Measurements from ENCODE around the gene DCST2.
A peak's percentile ranks its signal among the peaks of the same experiment; 100 is the strongest.

The DCST2 gene

DNA sequence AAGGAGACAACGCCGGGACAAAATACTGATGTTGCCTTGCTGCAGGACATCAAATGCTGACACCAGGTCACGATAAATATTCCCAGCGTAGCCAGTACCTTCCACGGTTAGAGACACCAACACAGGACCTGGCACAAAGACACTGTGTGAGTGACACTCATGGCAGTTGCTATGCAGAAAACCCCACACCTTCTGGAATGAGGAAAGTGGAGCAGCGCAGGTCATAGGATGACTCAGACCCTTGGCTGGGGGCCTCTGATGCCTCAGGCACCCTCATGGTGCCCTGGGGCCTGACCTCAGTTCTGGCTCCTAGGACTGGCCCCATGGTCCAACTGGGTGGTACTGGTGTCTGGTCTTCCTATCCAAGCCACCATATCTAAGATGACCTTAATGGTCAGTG, 7.0 kb downstream of the DCST2 start:
- DNase-seq (ENCODE audit: low read depth in 2 of 2): no peak

DNA sequence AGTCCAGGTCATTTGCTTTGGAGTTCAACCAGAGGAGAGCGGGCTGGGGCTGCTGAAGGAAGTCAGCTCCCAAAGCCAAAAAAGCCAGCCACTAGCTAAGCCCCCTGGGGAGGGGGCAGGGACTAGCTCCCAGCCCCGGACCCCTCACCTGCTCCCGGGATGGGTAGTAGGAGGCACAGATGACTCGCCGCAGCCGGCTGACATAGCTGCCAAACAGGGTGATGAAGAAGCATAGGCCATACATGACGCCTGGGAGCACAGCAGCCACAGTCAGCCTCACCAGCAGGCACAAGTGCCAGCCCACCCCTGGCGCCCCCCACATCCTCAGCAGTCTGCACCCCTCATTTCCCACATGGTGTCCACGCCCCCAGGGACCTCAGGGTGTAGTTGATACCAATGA, 7.4 kb downstream of the DCST2 start:
- DNase-seq (ENCODE audit: low read depth in 2 of 2): no peak

DNA sequence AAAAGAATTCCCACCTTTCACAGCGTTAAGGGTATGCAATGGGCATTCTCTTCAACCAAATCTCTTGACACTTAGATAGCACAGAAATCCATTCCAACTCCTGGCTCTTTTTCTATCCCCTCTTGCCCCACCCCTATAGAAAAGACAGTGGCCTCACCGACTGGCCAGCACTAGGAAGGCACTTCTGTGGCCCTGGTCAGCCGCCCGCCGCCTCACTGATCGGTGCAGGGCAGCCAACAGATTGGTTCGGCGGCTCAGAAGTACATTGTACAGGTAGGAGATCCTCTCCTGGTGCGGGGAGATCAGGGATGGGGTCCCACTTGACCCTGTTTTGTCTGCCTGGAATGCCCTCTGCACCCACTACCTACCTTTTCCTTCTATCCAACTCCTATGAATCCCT, 9.3 kb downstream of the DCST2 start:
- DNase-seq (ENCODE audit: low read depth in 2 of 2): no peak

DNA sequence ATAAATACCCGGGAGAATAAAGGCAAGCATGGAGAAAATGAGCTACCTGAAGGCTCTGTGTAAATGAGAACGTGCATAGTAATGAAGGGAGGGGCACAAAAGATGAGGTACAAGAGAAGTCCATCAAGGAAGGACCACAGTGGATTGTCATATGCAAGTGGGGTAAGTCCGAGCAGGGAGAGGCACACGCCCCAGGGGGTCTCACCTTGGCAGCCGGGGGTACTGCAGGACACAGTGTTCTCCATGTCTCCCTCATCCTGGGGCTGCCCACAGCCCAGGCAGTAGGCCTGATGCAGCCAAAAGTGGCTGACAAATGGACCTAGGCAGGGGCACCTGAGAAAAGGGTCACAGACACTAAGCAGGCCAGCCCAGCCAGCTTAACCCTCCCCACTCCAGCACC, 10.0 kb downstream of the DCST2 start:
- no peak for DNase-seq (ENCODE audit: low read depth in 2 of 2)

DNA sequence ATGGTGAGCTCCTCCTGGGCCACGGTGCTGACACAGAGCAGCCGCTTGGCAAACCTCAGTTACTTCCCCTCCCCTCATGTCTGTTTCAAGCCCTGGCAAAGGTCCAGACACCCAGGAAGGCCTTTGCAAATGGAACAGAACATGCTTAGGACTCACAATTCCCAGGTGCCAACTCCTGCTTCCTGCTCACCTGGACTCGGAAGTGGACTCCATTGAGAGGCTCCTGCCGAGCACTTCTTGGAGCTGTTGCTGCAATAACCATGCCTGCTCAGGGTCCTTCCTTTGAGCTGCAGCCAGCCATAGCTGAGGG, 10.7 kb downstream of the DCST2 start:
- no peak for DNase-seq (ENCODE audit: low read depth in 2 of 2)

DNA sequence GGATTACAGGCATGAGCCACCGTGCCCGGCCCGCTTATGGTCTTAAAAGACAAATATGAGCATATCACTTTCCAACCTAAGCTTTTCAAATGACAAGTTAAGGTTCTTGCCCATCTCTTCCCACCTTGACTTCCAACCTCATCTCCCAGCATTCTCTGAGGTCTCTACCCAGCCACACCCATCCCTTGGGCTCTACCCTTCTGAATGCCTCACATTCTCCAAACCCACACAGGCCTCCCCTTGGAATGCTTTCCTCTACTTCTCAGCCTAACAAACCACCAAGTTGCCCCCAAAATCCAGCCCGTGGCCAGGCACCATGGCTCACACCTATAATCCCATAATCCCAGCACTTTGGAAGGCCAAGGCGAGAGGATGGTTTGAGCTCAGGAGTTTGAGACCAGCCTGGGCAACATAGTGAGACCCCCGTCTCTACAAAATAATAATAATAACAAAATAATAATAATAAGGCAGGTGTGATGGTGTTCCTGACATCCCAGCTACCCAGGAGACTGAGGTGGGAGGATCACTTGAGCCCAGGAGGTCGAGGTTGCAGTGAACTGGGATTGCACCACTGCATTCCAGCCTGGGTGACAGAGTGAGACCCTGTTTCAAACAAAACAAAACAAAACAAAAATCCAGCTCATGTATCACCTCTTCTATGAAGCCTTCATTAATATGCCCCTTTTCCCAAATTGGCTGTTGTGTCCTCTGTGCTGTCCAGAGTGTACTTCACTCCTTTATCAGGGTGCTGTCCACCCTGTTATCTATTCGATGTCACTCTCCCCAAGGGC, 11.2 kb downstream of the DCST2 start:
- no peak for DNase-seq (ENCODE audit: low read depth in 2 of 2)

DNA sequence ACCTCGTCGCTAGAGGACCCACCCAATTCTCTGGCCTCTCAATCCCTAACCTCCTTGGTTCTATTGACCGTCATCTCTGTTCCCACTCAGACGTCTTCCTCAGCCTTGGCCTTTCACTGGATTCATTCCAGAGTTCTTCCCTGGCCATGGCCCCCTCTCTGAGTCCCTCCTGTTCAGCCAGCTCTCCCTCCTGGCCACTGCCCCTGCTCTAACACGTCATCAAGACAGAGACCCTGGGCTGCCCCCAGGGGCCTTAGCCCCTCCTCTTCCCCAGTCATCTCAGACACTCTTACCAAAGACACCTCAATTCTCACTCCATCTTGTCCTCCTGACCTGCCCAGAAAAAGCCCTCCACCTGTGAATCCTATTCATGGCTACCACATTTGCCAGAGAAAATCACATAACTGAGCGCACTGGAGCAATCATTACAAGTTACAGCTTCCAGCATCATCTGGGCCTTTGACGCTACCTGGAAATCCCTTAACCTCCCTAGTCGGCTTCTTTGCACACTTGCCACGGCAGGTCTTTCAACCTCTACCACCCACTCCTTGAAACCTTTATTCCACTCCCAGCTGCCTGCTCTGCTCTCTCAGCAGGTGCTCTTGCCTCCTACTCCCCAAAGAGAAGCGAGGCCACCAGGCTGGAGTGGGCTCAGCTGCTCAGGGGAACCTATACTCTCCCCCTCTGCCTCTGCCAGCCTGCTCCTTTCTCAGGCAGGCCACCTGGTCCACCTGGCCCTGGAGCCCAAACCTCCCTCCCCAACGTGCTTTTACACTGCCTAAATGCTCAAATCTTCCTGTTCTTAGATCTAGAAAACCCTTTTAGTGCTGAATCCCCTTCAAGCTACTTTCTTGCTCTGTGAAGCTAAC, 14.0 kb downstream of the DCST2 start:
- DNase-seq (ENCODE audit: low read depth in 2 of 2): no peak

DNA sequence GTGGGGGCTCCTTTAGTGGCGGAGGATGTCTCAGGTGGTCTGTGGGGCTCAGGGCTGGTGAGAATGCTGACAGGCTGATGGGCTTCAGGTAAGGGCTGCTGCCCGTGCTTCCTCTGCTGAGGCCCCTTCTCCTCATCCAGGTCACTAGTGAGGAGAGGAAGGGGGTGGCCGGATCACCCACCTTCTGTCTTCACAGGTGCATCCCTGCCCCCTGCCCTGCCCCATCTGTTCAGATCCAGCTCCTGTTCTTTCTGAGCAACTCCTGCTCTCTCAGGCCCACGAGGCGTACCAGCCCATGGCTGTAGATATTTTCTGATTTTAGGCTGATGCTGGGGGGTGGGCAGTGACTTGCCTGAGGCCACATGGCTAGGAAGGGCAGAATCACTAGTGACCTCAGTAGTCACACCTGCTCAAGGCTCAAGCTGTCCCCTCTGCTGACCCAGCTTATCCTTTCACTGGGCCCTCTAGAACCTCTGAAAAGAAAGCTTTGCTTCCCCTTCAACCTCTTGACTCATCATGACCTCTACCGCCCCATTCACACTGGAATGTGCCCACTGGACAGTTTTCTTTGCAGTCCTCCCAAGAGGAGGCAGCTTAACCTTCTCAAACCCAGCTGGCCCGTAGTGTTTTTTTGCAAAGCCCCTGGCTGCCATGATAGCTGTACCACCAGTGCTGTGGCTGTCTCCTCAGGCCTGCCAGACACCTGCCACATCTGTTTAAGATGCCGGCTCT, 14.8 kb downstream of the DCST2 start:
- no peak for DNase-seq (ENCODE audit: low read depth in 2 of 2)

DNA sequence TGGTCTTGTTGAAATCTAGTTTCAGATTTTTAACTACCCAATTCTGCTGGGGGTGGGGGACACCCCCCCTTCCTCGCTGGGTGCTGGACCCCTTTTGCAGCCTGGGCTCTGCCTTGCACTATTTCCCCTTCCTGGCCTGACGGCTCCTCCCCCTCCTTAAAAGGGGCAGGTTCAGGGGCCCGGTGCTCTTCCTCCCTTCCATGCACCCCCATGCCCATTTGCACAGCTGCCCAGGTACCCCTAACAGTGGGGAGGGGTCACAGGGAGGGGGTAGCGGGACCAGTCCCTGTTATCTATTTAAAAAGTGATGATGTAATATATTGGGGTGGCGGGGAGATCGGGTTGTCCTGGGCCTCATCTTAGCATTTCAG, 15.7 kb downstream of the DCST2 start:
- no peak for DNase-seq (ENCODE audit: low read depth in 2 of 2)

DNA sequence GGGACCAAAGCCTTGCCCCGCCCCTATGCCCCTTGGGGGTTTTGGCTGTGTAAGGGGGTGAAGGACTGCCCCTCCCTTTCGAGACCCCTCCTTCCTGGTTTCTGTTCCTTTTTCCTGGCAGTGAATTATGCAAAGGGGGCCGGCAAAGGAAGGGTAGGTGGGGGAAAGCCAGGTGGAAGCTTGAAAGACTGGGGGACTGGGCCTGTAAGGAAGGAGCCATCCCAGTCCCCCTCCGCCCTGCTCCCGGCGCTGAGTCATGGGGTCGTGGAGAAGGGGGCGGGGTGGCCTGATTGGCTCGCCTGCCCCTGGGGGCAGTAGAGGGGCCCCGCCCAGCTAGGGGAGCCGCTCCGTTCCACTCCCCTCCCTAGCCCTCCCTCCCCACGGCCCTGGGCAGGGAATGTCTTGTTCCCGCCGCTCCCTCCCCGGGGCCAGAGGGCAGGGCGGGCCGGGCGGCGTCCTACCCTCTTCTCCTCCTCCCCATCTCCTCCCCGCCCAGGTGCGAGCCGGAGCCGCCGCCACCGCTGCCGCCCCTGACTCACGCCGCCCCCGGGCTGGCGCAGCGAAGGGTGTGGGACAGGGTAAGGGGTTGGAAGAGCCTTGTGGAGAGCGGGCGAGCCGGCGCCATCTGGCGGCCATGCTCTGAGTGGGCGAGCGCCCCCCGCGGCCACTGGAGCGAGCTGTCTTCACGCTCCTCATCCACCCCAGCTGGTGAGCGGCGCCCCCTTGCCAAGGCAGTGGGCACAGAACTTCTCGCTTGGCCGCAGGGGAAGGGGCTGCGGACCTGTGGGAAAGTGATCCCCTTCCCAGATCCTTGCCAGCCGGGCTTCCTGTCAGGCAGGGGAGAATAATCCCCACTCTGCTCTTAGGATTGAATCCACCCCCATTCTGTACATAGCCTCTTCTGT, 16.3 kb downstream of the DCST2 start:
- peak; percentile 81 to 83 for DNase-seq (ENCODE audit: low read depth in 2 of 2)

DNA sequence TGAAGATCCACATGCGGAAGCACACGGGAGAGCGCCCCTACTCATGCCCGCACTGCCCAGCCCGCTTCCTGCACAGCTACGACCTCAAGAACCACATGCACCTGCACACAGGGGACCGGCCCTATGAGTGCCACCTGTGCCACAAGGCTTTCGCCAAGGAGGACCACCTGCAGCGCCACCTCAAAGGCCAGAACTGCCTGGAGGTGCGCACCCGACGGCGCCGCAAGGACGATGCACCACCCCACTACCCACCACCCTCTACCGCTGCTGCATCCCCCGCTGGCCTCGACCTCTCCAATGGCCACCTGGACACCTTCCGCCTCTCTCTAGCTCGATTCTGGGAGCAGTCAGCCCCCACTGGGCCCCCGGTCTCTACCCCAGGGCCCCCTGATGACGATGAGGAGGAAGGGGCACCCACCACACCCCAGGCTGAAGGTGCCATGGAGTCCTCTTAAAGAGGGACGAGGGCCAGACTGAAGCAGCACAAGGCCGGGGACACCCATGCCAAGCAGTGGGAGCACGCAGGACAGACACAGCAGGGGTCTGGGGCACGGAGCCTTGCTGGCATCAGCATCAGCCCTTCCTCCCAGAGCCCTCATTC, 17.2 kb downstream of the DCST2 start:
- DNase-seq (ENCODE audit: low read depth in 2 of 2): no peak

DNA sequence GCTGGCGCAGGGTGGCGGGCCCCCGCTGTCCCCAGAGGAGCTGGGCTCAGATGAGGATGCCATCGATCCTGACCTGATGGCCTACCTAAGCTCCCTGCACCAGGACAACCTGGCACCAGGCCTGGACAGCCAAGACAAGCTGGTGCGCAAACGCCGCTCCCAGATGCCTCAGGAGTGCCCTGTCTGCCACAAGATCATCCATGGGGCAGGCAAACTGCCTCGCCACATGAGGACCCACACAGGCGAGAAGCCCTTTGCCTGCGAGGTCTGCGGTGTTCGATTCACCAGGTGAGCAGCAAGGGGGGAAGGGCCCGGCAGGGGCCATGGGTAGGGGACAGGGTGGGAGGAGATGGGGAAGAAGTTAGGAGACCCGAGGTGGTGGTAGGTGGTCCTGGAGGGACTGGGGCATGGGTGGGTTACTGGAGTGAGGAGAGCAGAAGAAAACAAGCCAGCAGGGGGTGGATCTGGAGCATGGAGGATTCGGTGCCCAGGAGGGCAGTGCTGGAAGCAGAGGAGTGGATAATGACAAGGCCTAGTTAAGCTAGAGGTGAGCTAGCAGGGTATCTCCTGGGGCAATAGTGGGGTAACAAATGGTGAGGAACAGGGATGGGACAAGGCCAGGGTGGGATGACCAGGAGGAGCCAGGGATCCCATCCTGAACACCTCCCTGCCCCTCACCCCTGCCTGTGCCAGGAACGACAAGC, 17.9 kb downstream of the DCST2 start:
- no peak for DNase-seq (ENCODE audit: low read depth in 2 of 2)

DNA sequence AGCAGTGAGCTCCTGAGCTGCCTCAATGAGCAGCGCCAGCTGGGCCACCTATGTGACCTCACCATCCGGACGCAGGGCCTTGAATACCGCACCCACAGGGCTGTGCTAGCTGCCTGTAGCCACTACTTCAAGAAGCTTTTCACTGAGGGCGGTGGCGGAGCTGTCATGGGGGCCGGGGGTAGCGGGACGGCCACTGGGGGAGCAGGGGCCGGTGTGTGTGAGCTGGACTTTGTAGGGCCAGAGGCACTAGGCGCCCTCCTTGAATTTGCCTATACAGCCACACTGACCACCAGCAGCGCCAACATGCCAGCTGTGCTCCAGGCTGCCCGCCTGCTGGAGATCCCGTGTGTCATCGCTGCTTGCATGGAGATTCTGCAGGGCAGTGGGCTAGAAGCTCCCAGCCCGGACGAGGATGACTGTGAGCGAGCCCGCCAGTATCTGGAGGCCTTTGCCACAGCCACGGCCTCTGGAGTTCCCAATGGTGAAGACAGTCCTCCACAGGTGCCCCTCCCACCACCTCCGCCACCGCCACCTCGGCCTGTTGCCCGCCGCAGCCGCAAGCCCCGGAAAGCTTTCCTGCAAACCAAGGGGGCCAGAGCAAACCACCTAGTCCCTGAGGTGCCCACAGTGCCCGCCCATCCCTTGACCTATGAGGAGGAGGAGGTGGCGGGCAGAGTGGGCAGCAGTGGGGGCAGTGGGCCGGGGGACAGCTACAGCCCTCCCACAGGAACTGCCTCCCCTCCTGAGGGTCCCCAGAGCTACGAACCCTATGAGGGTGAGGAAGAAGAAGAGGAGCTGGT, 18.7 kb downstream of the DCST2 start:
- DNase-seq (ENCODE audit: low read depth in 2 of 2): no peak

DNA sequence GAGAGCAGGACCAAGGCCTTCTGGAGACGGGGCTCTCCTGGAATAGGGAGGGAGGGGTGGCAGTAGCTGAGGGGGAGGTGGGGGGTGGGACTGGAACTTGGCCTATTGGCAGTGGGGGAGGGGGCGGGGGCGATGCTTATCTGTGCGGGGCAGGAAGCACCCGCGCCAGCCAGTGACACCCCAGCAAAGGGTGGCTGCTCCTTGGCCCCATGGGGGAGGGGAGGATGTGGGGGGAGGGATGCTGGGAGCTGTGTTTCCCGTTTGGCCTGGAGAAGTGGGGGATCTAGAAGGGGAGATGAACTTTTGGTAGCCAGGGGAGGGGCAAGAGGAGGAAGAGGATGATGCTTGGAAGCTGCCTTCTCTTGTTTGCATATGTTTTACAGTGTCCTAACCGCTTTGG, 19.9 kb downstream of the DCST2 start:
- DNase-seq (ENCODE audit: low read depth in 2 of 2): no peak

DNA sequence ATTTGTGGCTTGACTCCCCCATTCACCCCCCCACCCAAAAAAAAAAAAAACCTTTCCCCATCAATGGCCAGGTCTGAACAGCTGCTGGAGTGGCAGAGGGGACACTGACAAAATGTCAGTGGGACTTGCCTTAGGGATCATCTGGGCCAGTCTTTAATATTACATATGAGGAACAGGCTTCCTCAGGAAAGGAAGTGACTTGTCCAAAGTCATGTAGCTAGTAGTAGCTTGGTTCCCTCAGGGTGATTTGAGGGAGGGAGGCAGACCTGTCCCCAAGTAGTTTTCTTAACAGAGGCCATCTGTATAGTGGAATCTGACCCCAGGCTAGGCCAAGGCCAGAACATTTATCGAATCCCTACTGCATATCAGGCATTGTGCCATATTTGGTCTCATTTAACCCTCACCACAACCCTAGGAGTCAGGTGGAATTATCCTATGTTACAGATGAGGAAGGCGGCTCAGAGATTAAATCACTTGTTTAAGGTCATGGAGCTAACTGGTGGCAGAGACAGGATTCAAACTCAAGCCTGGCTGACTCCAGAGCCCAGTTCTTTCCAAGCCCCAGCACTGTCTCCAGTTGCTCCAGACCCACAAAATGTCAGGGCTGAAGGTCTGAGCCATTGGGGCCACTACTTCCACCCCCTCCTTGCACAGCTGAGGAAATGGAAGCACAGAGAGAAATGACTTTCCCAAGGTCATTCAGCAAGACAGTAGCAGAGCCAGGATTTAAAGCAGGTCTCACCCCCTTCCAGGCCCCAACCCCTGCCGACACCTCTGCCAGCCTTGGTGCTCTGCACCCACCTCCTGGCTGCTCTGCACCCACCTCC, 20.6 kb downstream of the DCST2 start:
- DNase-seq (ENCODE audit: low read depth in 2 of 2): no peak

DNA sequence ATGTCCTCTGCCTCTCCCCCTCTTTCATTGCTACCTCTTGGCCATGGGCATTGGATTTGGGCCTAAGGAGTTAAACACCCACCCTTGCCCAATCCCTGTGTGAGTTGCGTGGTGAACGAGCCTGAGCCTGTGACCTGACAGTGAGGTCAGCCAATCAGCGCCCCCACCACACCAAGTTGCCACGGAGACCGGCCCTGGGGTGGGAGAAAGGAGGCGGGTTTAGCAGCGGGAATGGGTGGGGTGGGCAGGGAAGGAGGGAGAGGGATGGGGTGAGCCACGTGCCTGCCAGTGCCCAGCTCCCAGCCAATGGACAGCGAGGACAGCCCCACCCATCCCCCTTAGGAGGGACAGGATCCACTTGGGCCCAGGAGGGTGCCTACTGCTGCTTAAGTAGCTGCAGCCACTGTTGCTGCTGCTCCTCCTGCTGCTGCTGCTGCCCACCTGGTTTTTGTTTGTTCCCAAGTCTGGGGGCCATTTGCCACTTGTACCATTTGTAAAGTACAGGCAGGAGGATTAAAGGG, 21.5 kb downstream of the DCST2 start:
- no peak for DNase-seq (ENCODE audit: low read depth in 2 of 2)

DNA sequence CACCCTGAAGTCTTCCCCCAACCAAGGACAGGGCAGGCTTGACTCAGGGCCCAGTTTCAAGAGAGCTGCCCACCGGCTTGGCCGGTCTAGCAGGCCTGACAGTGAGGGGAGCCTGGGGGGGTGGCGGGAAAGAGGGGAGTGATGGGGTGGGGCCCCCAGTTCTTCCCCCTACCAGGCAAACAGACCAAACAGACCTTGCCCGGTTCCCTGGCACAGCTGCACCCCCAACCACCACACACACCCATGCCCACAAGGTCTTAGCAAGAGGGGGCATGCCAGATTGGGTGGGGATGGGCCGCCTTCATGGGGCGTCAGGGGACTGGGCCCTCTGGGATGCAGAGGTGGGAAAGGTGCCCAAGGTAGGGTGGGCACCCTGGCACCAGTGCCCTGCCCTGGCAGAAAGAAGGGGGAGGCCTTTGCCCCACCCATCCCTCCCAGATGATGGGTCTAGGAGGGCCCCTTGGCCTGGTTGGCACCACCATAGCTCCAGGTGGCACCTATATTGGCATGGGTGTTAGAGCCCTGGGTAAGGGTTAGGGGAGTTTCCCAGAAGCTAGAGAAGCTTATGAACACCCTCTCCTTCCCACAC, 22.1 kb downstream of the DCST2 start:
- no peak for DNase-seq (ENCODE audit: low read depth in 2 of 2)

DNA sequence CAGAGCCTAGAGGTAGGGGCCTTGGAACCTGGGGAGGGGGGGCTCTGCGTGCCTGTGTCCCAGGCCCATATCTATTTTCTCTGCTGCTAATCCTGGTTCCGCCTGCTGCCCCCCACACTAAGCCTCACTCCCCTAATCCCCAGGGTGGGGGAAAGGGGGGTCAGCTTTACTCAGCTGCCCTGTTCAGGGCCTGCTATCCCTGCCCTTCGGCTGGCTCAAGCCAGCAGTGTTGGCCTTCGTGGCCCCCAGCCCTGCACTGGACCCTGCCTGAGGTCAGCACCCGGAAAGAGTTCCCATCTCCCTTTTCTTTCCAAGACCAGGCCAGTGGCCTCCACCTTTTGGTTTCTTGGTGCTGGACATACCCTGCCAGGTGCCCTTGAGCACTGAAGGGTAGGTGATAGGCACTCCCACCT, 22.6 kb downstream of the DCST2 start:
- DNase-seq (ENCODE audit: low read depth in 2 of 2): no peak

All from stimulated activated CD8-positive, alpha-beta memory T cell treated with anti-CD3 and anti-CD28 coated beads, Interleukin-2, amount 100 ng/mL, for 1 hour (primary cell).